Measurements from ENCODE around the gene ING4.

Gene ING4

GRCh38 chr12:6602526-6602925 is 60.4 kb downstream of the ING4 start:
- TF ChIP-seq CREB5 (CRISPR knock-in tag; IDR thresholded peaks at IDR 0.05; ENCODE audit: low read depth) (no peak), PPARA (CRISPR knock-in tag; IDR thresholded peaks at IDR 0.05; ENCODE audit: borderline replicate concordance) (no peak), TCF4 (CRISPR knock-in tag; IDR thresholded peaks at IDR 0.05; ENCODE audit: borderline replicate concordance) (no peak), SNAI2 (CRISPR knock-in tag; IDR thresholded peaks at IDR 0.05) (no peak), CSDC2 (CRISPR knock-in tag; IDR thresholded peaks at IDR 0.05) (no peak), GLIS3 (CRISPR knock-in tag; IDR thresholded peaks at IDR 0.05) (no peak), ISL1 (CRISPR knock-in tag; IDR thresholded peaks at IDR 0.05) (no peak), ZNF8 (CRISPR knock-in tag; IDR thresholded peaks at IDR 0.05) (no peak), CSRNP3 (CRISPR knock-in tag; IDR thresholded peaks at IDR 0.05) (no peak), PATZ1 (CRISPR knock-in tag; IDR thresholded peaks at IDR 0.05; ENCODE audit: borderline replicate concordance) (no peak), ZFP30 (CRISPR knock-in tag; IDR thresholded peaks at IDR 0.05) (no peak), ZFP3 (CRISPR knock-in tag; IDR thresholded peaks at IDR 0.05) (no peak), RARB (CRISPR knock-in tag; IDR thresholded peaks at IDR 0.05) (no peak), ZNF565 (CRISPR knock-in tag; conservative IDR thresholded peaks at IDR 0.05; ENCODE audit: low read depth) (no peak), BACH2 (CRISPR knock-in tag; IDR thresholded peaks at IDR 0.05; ENCODE audit: borderline replicate concordance) (no peak)
- TF ChIP-seq, protein P1, sequence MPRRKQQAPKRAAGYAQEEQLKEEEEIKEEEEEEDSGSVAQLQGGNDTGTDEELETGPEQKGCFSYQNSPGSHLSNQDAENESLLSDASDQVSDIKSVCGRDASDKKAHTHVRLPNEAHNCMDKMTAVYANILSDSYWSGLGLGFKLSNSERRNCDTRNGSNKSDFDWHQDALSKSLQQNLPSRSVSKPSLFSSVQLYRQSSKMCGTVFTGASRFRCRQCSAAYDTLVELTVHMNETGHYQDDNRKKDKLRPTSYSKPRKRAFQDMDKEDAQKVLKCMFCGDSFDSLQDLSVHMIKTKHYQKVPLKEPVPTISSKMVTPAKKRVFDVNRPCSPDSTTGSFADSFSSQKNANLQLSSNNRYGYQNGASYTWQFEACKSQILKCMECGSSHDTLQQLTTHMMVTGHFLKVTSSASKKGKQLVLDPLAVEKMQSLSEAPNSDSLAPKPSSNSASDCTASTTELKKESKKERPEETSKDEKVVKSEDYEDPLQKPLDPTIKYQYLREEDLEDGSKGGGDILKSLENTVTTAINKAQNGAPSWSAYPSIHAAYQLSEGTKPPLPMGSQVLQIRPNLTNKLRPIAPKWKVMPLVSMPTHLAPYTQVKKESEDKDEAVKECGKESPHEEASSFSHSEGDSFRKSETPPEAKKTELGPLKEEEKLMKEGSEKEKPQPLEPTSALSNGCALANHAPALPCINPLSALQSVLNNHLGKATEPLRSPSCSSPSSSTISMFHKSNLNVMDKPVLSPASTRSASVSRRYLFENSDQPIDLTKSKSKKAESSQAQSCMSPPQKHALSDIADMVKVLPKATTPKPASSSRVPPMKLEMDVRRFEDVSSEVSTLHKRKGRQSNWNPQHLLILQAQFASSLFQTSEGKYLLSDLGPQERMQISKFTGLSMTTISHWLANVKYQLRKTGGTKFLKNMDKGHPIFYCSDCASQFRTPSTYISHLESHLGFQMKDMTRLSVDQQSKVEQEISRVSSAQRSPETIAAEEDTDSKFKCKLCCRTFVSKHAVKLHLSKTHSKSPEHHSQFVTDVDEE (CRISPR knock-in tag; IDR thresholded peaks at IDR 0.05), result no peak
- no peak for ATAC-seq

All from SK-N-SH treated with all-trans-retinoic acid at 6 μM for 48 hours (cell line).